Activated CD4-positive, CD25-positive, alpha-beta regulatory T cell treated with anti-CD3 and anti-CD28 coated beads, Interleukin-2, amount 50 U/mL, for 24 hours (primary cell): ENCODE results near the gene ZGPAT.

Source experiments
- ATAC-seq, 2 donors: fragments of 150-1000 bp; cut with Tn5 transposase; one replicate each; pipeline ENCODE4 v1.10.0; 2021; ENCODE audit warnings: mild to moderate bottlenecking in 1 of 2, moderate library complexity in 1 of 2

The ZGPAT gene

GRCh38 chr20:63692436-63693082 is 15.3 kb upstream of the ZGPAT start:
- ATAC-seq = no peak

GRCh38 chr20:63693083-63693732 is 14.6 kb upstream of the ZGPAT start:
- ATAC-seq = no peak

GRCh38 chr20:63693733-63694583 is 13.9 kb upstream of the ZGPAT start:
- ATAC-seq = no peak

GRCh38 chr20:63694584-63695423 is 13.0 kb upstream of the ZGPAT start:
- ATAC-seq = no peak

GRCh38 chr20:63695424-63696305 is 12.2 kb upstream of the ZGPAT start:
- ATAC-seq = no peak

- ATAC-seq = peak; percentile 19 to 22
Observed at GRCh38 chr20:63696306-63696627, 11.6 kb upstream of the ZGPAT start.

- ATAC-seq = peak; percentile 3 to 10
Observed at GRCh38 chr20:63696628-63697356, 11.0 kb upstream of the ZGPAT start, which contains the start of gene TNFRSF6B. Gene TNFRSF6B, plus strand, starts transcription at chr20:63696652. Its CDS starts 116 bp downstream, at chr20:63696768.

GRCh38 chr20:63697357-63697867 is 10.4 kb upstream of the ZGPAT start:
- ATAC-seq = no peak

GRCh38 chr20:63697868-63698545 is 9.8 kb upstream of the ZGPAT start:
- no peak for ATAC-seq

GRCh38 chr20:63698739-63699465 is 8.9 kb upstream of the ZGPAT start:
- peak; percentile 62 to 68 for ATAC-seq

GRCh38 chr20:63699466-63700198 is 8.2 kb upstream of the ZGPAT start:
- ATAC-seq = no peak

GRCh38 chr20:63700199-63701050 is 7.4 kb upstream of the ZGPAT start:
- ATAC-seq = no peak

GRCh38 chr20:63701051-63701328 is 6.8 kb upstream of the ZGPAT start:
- ATAC-seq = no peak

GRCh38 chr20:63701329-63702035 is 6.4 kb upstream of the ZGPAT start:
- ATAC-seq = no peak

GRCh38 chr20:63702036-63702665 is 5.7 kb upstream of the ZGPAT start:
- no peak for ATAC-seq

- ATAC-seq = no peak
Observed at GRCh38 chr20:63702751-63703470, 4.9 kb upstream of the ZGPAT start.
